Stimulated activated naive CD8-positive, alpha-beta T cell treated with anti-CD3 and anti-CD28 coated beads, Interleukin-15, Interleukin-2, amounts not matched to agents 100 U/mL and 50 U/mL, for 24 hours (primary cell): ENCODE data around the gene BMPR1A.
"Not testable (repeated sequence)": the region's sequence is repeated elsewhere in the genome, so short reads cannot be mapped to it uniquely, and the experiment has no call there.

ENCODE experiments used
- ATAC-seq: fragments of 150-1000 bp; cut with Tn5 transposase; one replicate; pipeline ENCODE4 v1.10.0; 2021
- DNase-seq: peaks from one replicate; pipeline ENCODE4 v3.0.0; 2021

The BMPR1A gene

GRCh38 chr10:86941426-86941825 lies 185.0 kb downstream of the BMPR1A start:
- no peak for DNase-seq
- ATAC-seq, result no peak

- no peak for ATAC-seq
- no peak for DNase-seq
These were observed 185.6 kb downstream of the BMPR1A start for GRCh38 chr10:86941991-86942421.

- no peak for ATAC-seq
- DNase-seq, result no peak
These were observed 186.3 kb downstream of the BMPR1A start for GRCh38 chr10:86942441-86943315.

- ATAC-seq, result no peak
- no peak for DNase-seq
These were observed 187.1 kb downstream of the BMPR1A start for GRCh38 chr10:86943316-86944030.

GRCh38 chr10:86944031-86944419 lies 187.6 kb downstream of the BMPR1A start:
- no peak for DNase-seq
- no peak for ATAC-seq

GRCh38 chr10:86944471-86944870 lies 188.1 kb downstream of the BMPR1A start:
- ATAC-seq (peak; percentile 16), DNase-seq (no peak)

- no peak for ATAC-seq
- no peak for DNase-seq
These were observed 188.5 kb downstream of the BMPR1A start for GRCh38 chr10:86944907-86945306.

GRCh38 chr10:86945361-86946212 lies 189.2 kb downstream of the BMPR1A start:
- DNase-seq (no peak), ATAC-seq (no peak)

- DNase-seq (no peak), ATAC-seq (no peak)
These were observed 190.1 kb downstream of the BMPR1A start for GRCh38 chr10:86946213-86947155.

GRCh38 chr10:86947806-86948205 lies 191.4 kb downstream of the BMPR1A start:
- ATAC-seq, DNase-seq: not testable (repeated sequence)

GRCh38 chr10:86950349-86950748 lies 193.9 kb downstream of the BMPR1A start:
- DNase-seq, result no peak
- no peak for ATAC-seq

- DNase-seq, result no peak
- no peak for ATAC-seq
These were observed 194.9 kb downstream of the BMPR1A start for GRCh38 chr10:86951184-86951761.

GRCh38 chr10:86952106-86952505 lies 195.7 kb downstream of the BMPR1A start:
- DNase-seq (no peak), ATAC-seq (no peak)

GRCh38 chr10:86952697-86953096 lies 196.3 kb downstream of the BMPR1A start:
- not testable (repeated sequence) for DNase-seq, ATAC-seq

GRCh38 chr10:86953747-86954680 lies 197.6 kb downstream of the BMPR1A start:
- ATAC-seq (no peak), DNase-seq (no peak)

GRCh38 chr10:86954681-86955500 lies 198.5 kb downstream of the BMPR1A start:
- no peak for ATAC-seq
- DNase-seq, result no peak

- no peak for DNase-seq
- ATAC-seq, result no peak
These were observed 199.2 kb downstream of the BMPR1A start for GRCh38 chr10:86955501-86956194.

- no peak for ATAC-seq
These were observed 199.9 kb downstream of the BMPR1A start for GRCh38 chr10:86956195-86956847.

More at GRCh38 chr10:86956195-86956847, 199.9 kb downstream of the BMPR1A start:
- DNase-seq, result no peak
